Vagina (tissue), 2 donors: ENCODE measurements around the gene HPS5.

Source experiments
- CTCF ChIP-seq, 3 experiments: fragments of 450-650 bp in 2 of 3; fragments of 200-600 bp in 1 of 3; sonication (generic) in 1 of 3; IDR thresholded peaks; one replicate each; pipeline ENCODE4 v1.5.1; 2017 to 2019; ENCODE audit warnings: antibody characterized with exemption in 3 of 3, mild to moderate bottlenecking in 2 of 3, moderate library complexity in 2 of 3
- POLR2A ChIP-seq, 2 donors: fragments of 450-650 bp; IDR thresholded peaks; one replicate each; pipeline ENCODE4 v1.6.1; 2017; ENCODE audit warnings: antibody characterized with exemption in 2 of 2, mild to moderate bottlenecking in 2 of 2, moderate library complexity in 2 of 2
- POLR2AphosphoS5 ChIP-seq, 2 donors: sonication (generic); formaldehyde crosslinking; IDR thresholded peaks; one replicate each; pipeline ENCODE4 v1.9.0; 2017; ENCODE audit warnings: antibody characterized with exemption in 2 of 2, mild to moderate bottlenecking in 2 of 2, low read depth in 1 of 2; ENCODE audit not compliant: insufficient read depth in 1 of 2

GRCh38 chr11:18366286-18366685 lies 44.3 kb upstream of the HPS5 start:
- TF ChIP-seq CTCF (IDR thresholded peaks at IDR 0.05) (no peak), POLR2A (IDR thresholded peaks at IDR 0.05) (no peak), POLR2AphosphoS5 (IDR thresholded peaks at IDR 0.05; ENCODE audit: insufficient read depth in 1 of 2, low read depth in 1 of 2) (no peak)
